K562 (cell line): Measurements from ENCODE around the gene WWC2. TPM values are rescaled to one million over a fixed set of nuclear protein-coding genes. Genes with fewer than 3 reads are reported as not detected.

Experiments used
- ATAC-seq: fragments of 200-7000 bp; cut with Tn5 transposase; 3 replicates; pipeline ENCODE4 v1.9.1; 2020; ENCODE audit warnings: moderate library complexity
- BruUV-seq: library from RNA; stranded (reverse); fragments of 400-500 nt; replicated peaks from 2 replicates; lab custom pipeline; 2021; lab: Mats Ljungman, UMichigan
- CTCF ChIA-PET: fragments of 300-600 bp; formaldehyde crosslinking; extraction: SDS; loops from one replicate; lab custom pipeline; 2021; ENCODE audit warnings: low intra/inter-chr PET ratio; lab: Yijun Ruan, JAX
- POLR2A ChIA-PET: fragments of 300-600, 350-650 bp; sonication (Branson Sonifier 250); formaldehyde crosslinking; extraction: SDS; loops from one replicate; lab custom pipeline; 2021; ENCODE audit warnings: antibody characterized with exemption, inconsistent platforms; lab: Yijun Ruan, JAX
- DNase-seq, 4 experiments: peaks; one replicate each; pipeline versions ENCODE4 v3.0.0 to v3.0.0-alpha.2; 2011 to 2018; ENCODE audit warnings: low spot score in 3 of 4, mixed read lengths in 3 of 4; ENCODE audit errors: extremely low read depth in 1 of 4
- FAIRE-seq: peaks from 2 replicates; lab custom pipeline; 2011; peaks lifted over from hg19 to GRCh38; lab: Jason Lieb, UNC
- H2AFZ ChIP-seq: 2 replicates; pipeline ENCODE4 v1.6.0; 2011; ENCODE audit warnings: low read depth, low read length, control low read depth, inconsistent platforms
- H3K27ac ChIP-seq: fragments of 200-600 bp; 3 replicates; pipeline ENCODE4 v1.8.0; 2011; ENCODE audit warnings: low read depth, mild to moderate bottlenecking, control low read depth, inconsistent platforms, low read length, moderate library complexity, mixed read lengths; ENCODE audit errors: extremely low read depth
- H3K27me3 ChIP-seq, 2 experiments: fragments of 300-600 bp in 1 of 2; 2 replicates in 1 of 2; 3 replicates in 1 of 2; pipeline versions ENCODE4 v1.6.0 to v1.8.0; 2011; ENCODE audit warnings: inconsistent platforms in 2 of 2, low read length in 2 of 2, mild to moderate bottlenecking in 1 of 2, mixed read lengths in 1 of 2, moderate library complexity in 1 of 2; ENCODE audit not compliant: control insufficient read depth in 2 of 2, insufficient read depth in 2 of 2
- H3K36me3 ChIP-seq: fragments of 300-600 bp; 3 replicates; pipeline ENCODE4 v1.8.0; 2011; ENCODE audit warnings: mild to moderate bottlenecking, low read length, inconsistent platforms; ENCODE audit not compliant: control insufficient read depth, insufficient read depth
- H3K4me1 ChIP-seq, 2 experiments: fragments of 200-600 bp in 1 of 2; replicated peaks in 1 of 2; 2 replicates in 1 of 2; 3 replicates in 1 of 2; pipeline versions ENCODE4 v1.5.1 to v1.8.0; 2011; ENCODE audit warnings: inconsistent platforms in 2 of 2, low read length in 2 of 2, mild to moderate bottlenecking in 1 of 2, mixed read lengths in 1 of 2, moderate library complexity in 1 of 2; ENCODE audit not compliant: control insufficient read depth in 2 of 2, insufficient read depth in 2 of 2
- H3K4me2 ChIP-seq: 2 replicates; pipeline ENCODE4 v1.6.1; 2011; ENCODE audit warnings: low read length, control low read depth, inconsistent platforms, mixed read lengths; ENCODE audit not compliant: insufficient read depth
- H3K4me3 ChIP-seq: fragments of 200-600 bp; sonication (generic), shearing (Covaris generic); 2 replicates; pipeline ENCODE4 v1.5.1; 2016; ENCODE audit warnings: control low read depth, inconsistent platforms
- H3K79me2 ChIP-seq: fragments of 200-600 bp; 3 replicates; pipeline ENCODE4 v1.8.0; 2011; ENCODE audit warnings: low read length, inconsistent platforms; ENCODE audit not compliant: control insufficient read depth, insufficient read depth
- H3K9ac ChIP-seq, 2 experiments: 2 replicates each; pipeline versions ENCODE4 v1.6.0 to v1.6.1; 2011; ENCODE audit warnings: low read depth in 2 of 2, low read length in 2 of 2, control low read depth in 1 of 2, inconsistent platforms in 1 of 2, mild to moderate bottlenecking in 1 of 2, mixed read lengths in 1 of 2; ENCODE audit not compliant: insufficient read depth in 1 of 2
- H3K9me1 ChIP-seq: one replicate; pipeline ENCODE4 v1.6.0; 2011; ENCODE audit warnings: inconsistent platforms, mild to moderate bottlenecking, low read length, moderate library complexity; ENCODE audit not compliant: control insufficient read depth, insufficient read depth
- H3K9me3 ChIP-seq: replicated peaks from 2 replicates; pipeline ENCODE4 v1.5.1; 2011; ENCODE audit warnings: low read depth, low read length, inconsistent platforms; ENCODE audit not compliant: control insufficient read depth, insufficient read depth
- H4K20me1 ChIP-seq: replicated peaks from 2 replicates; pipeline ENCODE4 v1.6.1; 2011; ENCODE audit warnings: low read length, inconsistent platforms, mixed read lengths; ENCODE audit not compliant: control insufficient read depth, insufficient read depth
- FOXJ2 ChIP-seq: fragments of 200-800 bp; sonication (Bioruptor generic); IDR thresholded peaks from 2 replicates; pipeline ENCODE4 v1.6.1; 2016; ENCODE audit warnings: missing genetic modification characterization, missing compliant biosample characterization
- FOXJ3 ChIP-seq: sonication (generic); formaldehyde crosslinking; IDR thresholded peaks from 2 replicates; pipeline ENCODE4 v1.4.0; 2020; ENCODE audit warnings: mild to moderate bottlenecking, missing genetic modification reagents
- GATAD2A ChIP-seq: fragments of 450-650 bp; IDR thresholded peaks from 2 replicates; pipeline ENCODE4 v1.6.1; 2017
- IRF2 ChIP-seq: sonication (generic); formaldehyde crosslinking; IDR thresholded peaks from 2 replicates; pipeline ENCODE4 v1.8.1; 2022; ENCODE audit warnings: mild to moderate bottlenecking, missing genetic modification reagents
- PHB2 ChIP-seq: fragments of 450-650 bp; IDR thresholded peaks from 2 replicates; pipeline ENCODE4 v1.6.1; 2017; ENCODE audit warnings: low read depth
- RFX5 ChIP-seq: IDR thresholded peaks from 2 replicates; pipeline ENCODE4 v1.6.1; 2011; ENCODE audit warnings: low read depth, mild to moderate bottlenecking, improper control_type of control experiment, low read length
- SLC30A9 ChIP-seq: fragments of 250-450 bp; sonication (Bioruptor Pico); IDR thresholded peaks from 2 replicates; pipeline ENCODE4 v1.8.0; 2022; ENCODE audit warnings: mild to moderate bottlenecking, moderate library complexity
- SRSF7 ChIP-seq: fragments of 200-400 bp; formaldehyde crosslinking; optimal IDR thresholded peaks from 2 replicates; pipeline ENCODE3; 2017; ENCODE audit warnings: mild to moderate bottlenecking, low read depth, low read length
- TOE1 ChIP-seq, 2 experiments: fragments of 450-650 bp in 1 of 2; sonication (generic) in 1 of 2; formaldehyde crosslinking in 1 of 2; IDR thresholded peaks; 2 replicates each; pipeline versions ENCODE4 v1.7.1 to v1.8.0; 2016 to 2022; ENCODE audit warnings: borderline replicate concordance in 2 of 2, mild to moderate bottlenecking in 2 of 2, antibody characterized with exemption in 1 of 2, inconsistent platforms in 1 of 2, low read depth in 1 of 2, missing genetic modification reagents in 1 of 2, moderate library complexity in 1 of 2
- ZBTB7A ChIP-seq: IDR thresholded peaks from 2 replicates; pipeline ENCODE4 v1.6.1; 2011; ENCODE audit warnings: low read depth, mild to moderate bottlenecking, low read length, moderate library complexity, borderline replicate concordance; ENCODE audit not compliant: control insufficient read depth
- ZNF354B ChIP-seq: fragments of 250-450 bp; sonication (Bioruptor Pico); IDR thresholded peaks from 2 replicates; pipeline ENCODE4 v1.4.0; 2020
- ZNF764 ChIP-seq: fragments of 250-450 bp; sonication (Bioruptor Pico); IDR thresholded peaks from 2 replicates; pipeline ENCODE4 v1.4.0; 2020; ENCODE audit warnings: low read depth, mild to moderate bottlenecking, moderate library complexity
- WGBS: fragments of 100-300 bp; shearing (Covaris generic); methylation state at CpG from one replicate; pipeline ENCODE4 v1.1.6; 2016; ENCODE audit warnings: low coverage, mixed read lengths; ENCODE audit not compliant: insufficient coverage; ENCODE audit errors: missing lambda C conversion rate; 5-methylcytosine and 5-hydroxymethylcytosine counted together
- in situ Hi-C: fragments of 300-500 bp; cut with MboI; formaldehyde crosslinking; loops from 4 replicates; pipeline ENCODE4 v1.15.0; 2018; ENCODE audit warnings: inconsistent platforms, mixed read lengths
- intact Hi-C: fragments of 100-400 bp; cut with micrococcal nuclease; formaldehyde crosslinking; loops from 2 replicates; pipeline ENCODE4 v1.14.2; 2022
- polyA plus RNA-seq, 8 experiments: library from polyadenylated mRNA; depleted of rRNA in 4 of 8; stranded (reverse) in 5 of 8; unstranded in 3 of 8; fragments of >200 nt; fragmentation: Nextera tagmentation in 2 of 8; fragmentation: Illumina TruSeq in 1 of 8; extraction: Ambion mirVana in 2 of 8; extraction: Trizol in 1 of 8; gene quantifications; 2 replicates each; pipeline versions ENCODE4 v1.2.1 to v1.2.3, GENCODE V29; 2011 to 2014; ENCODE audit warnings: inconsistent platforms in 1 of 8, missing spikeins in 1 of 8
- total RNA-seq, 7 experiments: library from RNA; depleted of rRNA in 6 of 7; stranded (reverse); fragments of >200 nt in 6 of 7; fragmentation: Illumina TruSeq in 2 of 7; extraction: Trizol in 2 of 7; gene quantifications; 2 replicates each; pipeline versions ENCODE4 v1.2.1 to v1.2.3, GENCODE V29; 2011 to 2021; ENCODE audit warnings: low replicate concordance in 1 of 7
- TF ChIP-seq, protein P1 (sequence below): sonication (generic); formaldehyde crosslinking; IDR thresholded peaks from 2 replicates; pipeline ENCODE4 v1.8.0; 2022; ENCODE audit warnings: missing genetic modification reagents, mild to moderate bottlenecking, borderline replicate concordance
- TF ChIP-seq, protein P2 (sequence below): sonication (generic); formaldehyde crosslinking; IDR thresholded peaks from 2 replicates; pipeline ENCODE4 v1.8.1; 2023; ENCODE audit warnings: mild to moderate bottlenecking, missing genetic modification reagents
- TF ChIP-seq, protein P3 (sequence below): IDR thresholded peaks from 3 replicates; pipeline ENCODE4 v1.6.1; 2011; ENCODE audit warnings: borderline replicate concordance, mild to moderate bottlenecking, moderate library complexity; ENCODE audit not compliant: insufficient read length; ENCODE audit errors: extremely low read depth
- TF ChIP-seq, protein P4 (sequence below): fragments of 450-650 bp; IDR thresholded peaks from 2 replicates; pipeline ENCODE4 v1.6.1; 2016

WWC2 gene
- total and polyA plus RNA-seq, 9 of the 15 experiments (the other 6 are each of a cell fraction or from before 2014, with no cell fraction given) = 3.7 to 39.4 (median 19.6) TPM

DNA sequence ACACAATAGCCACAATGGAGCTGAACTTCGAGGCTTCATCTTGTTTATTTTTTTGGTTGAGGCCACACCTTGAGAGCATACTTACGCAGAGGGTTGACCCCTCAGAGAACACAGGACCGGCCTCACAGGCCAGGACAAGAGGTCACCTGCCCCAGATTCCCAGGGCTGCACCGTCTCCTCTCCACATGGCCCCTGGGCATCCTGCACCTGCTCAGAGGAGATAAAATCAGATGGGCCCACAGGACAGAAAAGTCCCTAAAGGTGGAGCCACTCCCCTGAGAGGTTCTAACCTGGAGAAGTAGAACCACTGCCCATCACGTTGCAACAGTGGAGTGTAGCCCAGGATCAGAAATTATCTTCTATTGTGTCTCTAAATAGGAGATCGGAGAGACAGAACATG is 224.2 kb downstream of the WWC2 start:
- intact Hi-C loops = no loop called here
- TF ChIP-seq ZNF354B (no peak), ZNF764 (no peak), TOE1 (IDR thresholded peaks at IDR 0.05; ENCODE audit: borderline replicate concordance) (no peak), TOE1 (CRISPR knock-in tag; IDR thresholded peaks at IDR 0.05; ENCODE audit: borderline replicate concordance, low read depth) (no peak), RFX5 (no peak), SLC30A9 (CRISPR knock-in tag) (no peak), IRF2 (CRISPR knock-in tag) (no peak), FOXJ2 (tag) (no peak), ZBTB7A (no peak), FOXJ3 (CRISPR knock-in tag) (no peak), GATAD2A (no peak), SRSF7 (no peak), PHB2 (no peak)
- TF ChIP-seq, protein P1, sequence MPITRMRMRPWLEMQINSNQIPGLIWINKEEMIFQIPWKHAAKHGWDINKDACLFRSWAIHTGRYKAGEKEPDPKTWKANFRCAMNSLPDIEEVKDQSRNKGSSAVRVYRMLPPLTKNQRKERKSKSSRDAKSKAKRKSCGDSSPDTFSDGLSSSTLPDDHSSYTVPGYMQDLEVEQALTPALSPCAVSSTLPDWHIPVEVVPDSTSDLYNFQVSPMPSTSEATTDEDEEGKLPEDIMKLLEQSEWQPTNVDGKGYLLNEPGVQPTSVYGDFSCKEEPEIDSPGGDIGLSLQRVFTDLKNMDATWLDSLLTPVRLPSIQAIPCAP (CRISPR knock-in tag) = no peak
- TF ChIP-seq, protein P2, sequence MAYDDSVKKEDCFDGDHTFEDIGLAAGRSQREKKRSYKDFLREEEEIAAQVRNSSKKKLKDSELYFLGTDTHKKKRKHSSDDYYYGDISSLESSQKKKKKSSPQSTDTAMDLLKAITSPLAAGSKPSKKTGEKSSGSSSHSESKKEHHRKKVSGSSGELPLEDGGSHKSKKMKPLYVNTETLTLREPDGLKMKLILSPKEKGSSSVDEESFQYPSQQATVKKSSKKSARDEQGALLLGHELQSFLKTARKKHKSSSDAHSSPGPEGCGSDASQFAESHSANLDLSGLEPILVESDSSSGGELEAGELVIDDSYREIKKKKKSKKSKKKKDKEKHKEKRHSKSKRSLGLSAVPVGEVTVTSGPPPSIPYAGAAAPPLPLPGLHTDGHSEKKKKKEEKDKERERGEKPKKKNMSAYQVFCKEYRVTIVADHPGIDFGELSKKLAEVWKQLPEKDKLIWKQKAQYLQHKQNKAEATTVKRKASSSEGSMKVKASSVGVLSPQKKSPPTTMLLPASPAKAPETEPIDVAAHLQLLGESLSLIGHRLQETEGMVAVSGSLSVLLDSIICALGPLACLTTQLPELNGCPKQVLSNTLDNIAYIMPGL (CRISPR knock-in tag) = no peak
- TF ChIP-seq, protein P3, sequence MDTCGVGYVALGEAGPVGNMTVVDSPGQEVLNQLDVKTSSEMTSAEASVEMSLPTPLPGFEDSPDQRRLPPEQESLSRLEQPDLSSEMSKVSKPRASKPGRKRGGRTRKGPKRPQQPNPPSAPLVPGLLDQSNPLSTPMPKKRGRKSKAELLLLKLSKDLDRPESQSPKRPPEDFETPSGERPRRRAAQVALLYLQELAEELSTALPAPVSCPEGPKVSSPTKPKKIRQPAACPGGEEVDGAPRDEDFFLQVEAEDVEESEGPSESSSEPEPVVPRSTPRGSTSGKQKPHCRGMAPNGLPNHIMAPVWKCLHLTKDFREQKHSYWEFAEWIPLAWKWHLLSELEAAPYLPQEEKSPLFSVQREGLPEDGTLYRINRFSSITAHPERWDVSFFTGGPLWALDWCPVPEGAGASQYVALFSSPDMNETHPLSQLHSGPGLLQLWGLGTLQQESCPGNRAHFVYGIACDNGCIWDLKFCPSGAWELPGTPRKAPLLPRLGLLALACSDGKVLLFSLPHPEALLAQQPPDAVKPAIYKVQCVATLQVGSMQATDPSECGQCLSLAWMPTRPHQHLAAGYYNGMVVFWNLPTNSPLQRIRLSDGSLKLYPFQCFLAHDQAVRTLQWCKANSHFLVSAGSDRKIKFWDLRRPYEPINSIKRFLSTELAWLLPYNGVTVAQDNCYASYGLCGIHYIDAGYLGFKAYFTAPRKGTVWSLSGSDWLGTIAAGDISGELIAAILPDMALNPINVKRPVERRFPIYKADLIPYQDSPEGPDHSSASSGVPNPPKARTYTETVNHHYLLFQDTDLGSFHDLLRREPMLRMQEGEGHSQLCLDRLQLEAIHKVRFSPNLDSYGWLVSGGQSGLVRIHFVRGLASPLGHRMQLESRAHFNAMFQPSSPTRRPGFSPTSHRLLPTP = no peak
- TF ChIP-seq, protein P4, sequence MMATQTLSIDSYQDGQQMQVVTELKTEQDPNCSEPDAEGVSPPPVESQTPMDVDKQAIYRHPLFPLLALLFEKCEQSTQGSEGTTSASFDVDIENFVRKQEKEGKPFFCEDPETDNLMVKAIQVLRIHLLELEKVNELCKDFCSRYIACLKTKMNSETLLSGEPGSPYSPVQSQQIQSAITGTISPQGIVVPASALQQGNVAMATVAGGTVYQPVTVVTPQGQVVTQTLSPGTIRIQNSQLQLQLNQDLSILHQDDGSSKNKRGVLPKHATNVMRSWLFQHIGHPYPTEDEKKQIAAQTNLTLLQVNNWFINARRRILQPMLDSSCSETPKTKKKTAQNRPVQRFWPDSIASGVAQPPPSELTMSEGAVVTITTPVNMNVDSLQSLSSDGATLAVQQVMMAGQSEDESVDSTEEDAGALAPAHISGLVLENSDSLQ = no peak

More for the DNA sequence above, 224.2 kb downstream of the WWC2 start:
- Histone ChIP-seq H3K36me3 (no peaks in the 10 kb centered on the region), H3K4me2 (no peak overlapping the region), H3K4me1 (no peaks in the 10 kb centered on the region), H3K4me3 (no peak overlapping the region), H4K20me1 (no peaks in the 10 kb centered on the region), H2AFZ (no peak overlapping the region), H3K9me1 (no peaks in the 10 kb centered on the region), H3K27me3 (no peaks in the 10 kb centered on the region), H3K9ac (no peak overlapping the region), H3K79me2 (no peaks in the 10 kb centered on the region), H3K27ac (no peak overlapping the region), H3K9me3 (peaks cover 3% of the 10 kb centered on the region; the same call in 1 of the 2 replicates)
- ChIA-PET POLR2A (no interaction called here), CTCF (no interaction called here)
- DNase-seq (no peak), ATAC-seq (no peak), FAIRE-seq (no peak)
- BruUV-seq = no TSS peak
- in situ Hi-C loops = no loop called here
- 50% methylated on average over 6 of the region's 6 CpGs for WGBS
